ENCODE results near the gene WIZ. TPM values are rescaled to one million over a fixed set of nuclear protein-coding genes. Genes with fewer than 3 reads are reported as not detected.

The WIZ gene
- total RNA-seq, 2 experiments from 2014 or later: 25.3 to 25.4 TPM

- Mint-ChIP-seq H3K9me3 (no peaks in the 10 kb centered on the region), H3K4me1 (peaks cover 31% of the 10 kb centered on the region), H3K4me3 (peak overlapping the region; percentile 87), H3K27me3 (no peaks in the 10 kb centered on the region), H3K36me3 (ENCODE audit: low read depth) (peaks cover 19% of the 10 kb centered on the region), H3K27ac (no peak overlapping the region)
- DNase-seq: no peak
- CTCF ChIA-PET: no interaction called here
- POLR2A ChIA-PET: no interaction called here
These were observed 68.3 kb downstream of the WIZ start for GRCh38 chr19:15381429-15381828.

GRCh38 chr19:15379999-15380647 is 69.6 kb downstream of the WIZ start:
- no peaks in the 10 kb centered on the region for H3K9me3 Mint-ChIP-seq
- H3K27me3 Mint-ChIP-seq: no peaks in the 10 kb centered on the region
- CTCF ChIA-PET: interaction anchor here (1.1 to 6.5 kb wide), 8 partner anchors 14 to 180 kb away, joined by 3 to 49 read pairs (median 5); partner anchors contain the start of gene AKAP8L
- H3K4me3 Mint-ChIP-seq: peak overlapping the region; percentile 87
- H3K36me3 Mint-ChIP-seq (ENCODE audit: low read depth): peaks cover 19% of the 10 kb centered on the region
- no peak for DNase-seq
- peak overlapping the region; percentile 99 for H3K27ac Mint-ChIP-seq
- POLR2A ChIA-PET: interaction anchor here (0.6 to 6.8 kb wide), 27 partner anchors 9 to 255 kb away, joined by 3 to 108 read pairs (median 5); partner anchors contain the start of genes AKAP8L, BRD4 and RASAL3
- H3K4me1 Mint-ChIP-seq: peaks cover 33% of the 10 kb centered on the region

- ChIA-PET CTCF (interaction anchor here (0.7 to 6.5 kb wide), 10 partner anchors 8 to 180 kb away, joined by 3 to 49 read pairs (median 4); partner anchors contain the start of gene AKAP8L), POLR2A (interaction anchor here (0.8 to 6.8 kb wide), 38 partner anchors 9 to 732 kb away, joined by 3 to 108 read pairs (median 4); partner anchors contain the start of genes AKAP8L, BRD4, RAB8A and RASAL3)
- H3K27me3 Mint-ChIP-seq: no peaks in the 10 kb centered on the region
- H3K4me1 Mint-ChIP-seq: peaks cover 36% of the 10 kb centered on the region
- peak; percentile 98 for DNase-seq
- peaks cover 21% of the 10 kb centered on the region for H3K36me3 Mint-ChIP-seq (ENCODE audit: low read depth)
- H3K4me3 Mint-ChIP-seq: peak within 1 kb of the TSS; percentile 87
- no peaks in the 10 kb centered on the region for H3K9me3 Mint-ChIP-seq
- peak within 1 kb of the TSS; percentile 99 for H3K27ac Mint-ChIP-seq
These were observed 70.4 kb downstream of the WIZ start, which contains the start of gene AKAP8 for GRCh38 chr19:15379083-15379998. Gene AKAP8, minus strand, starts transcription at chr19:15379787. Its CDS starts 56 bp downstream, at chr19:15379731.

GRCh38 chr19:15378534-15379082 is 71.1 kb downstream of the WIZ start:
- POLR2A ChIA-PET: interaction anchor here (0.7 to 6.8 kb wide), 31 partner anchors 14 to 807 kb away, joined by 3 to 108 read pairs (median 4); partner anchors contain the start of genes AKAP8L, BRD4, FAM32A and RAB8A
- peaks cover 24% of the 10 kb centered on the region for H3K36me3 Mint-ChIP-seq (ENCODE audit: low read depth)

GRCh38 chr19:15374796-15375440 is 74.8 kb downstream of the WIZ start:
- Mint-ChIP-seq H3K4me1 (peaks cover 20% of the 10 kb centered on the region), H3K9me3 (no peaks in the 10 kb centered on the region), H3K4me3 (no peak overlapping the region), H3K27ac (no peak overlapping the region), H3K27me3 (no peaks in the 10 kb centered on the region), H3K36me3 (ENCODE audit: low read depth) (peaks cover 43% of the 10 kb centered on the region)
- no peak for DNase-seq
- CTCF ChIA-PET: interaction anchor here (6.5 kb wide), 1 partner anchor 45 kb away, joined by 49 read pairs; the partner anchor contains the start of gene AKAP8L
- POLR2A ChIA-PET: interaction anchor here (0.6 to 6.8 kb wide), 3 partner anchors 15 to 66 kb away, joined by 3 to 75 read pairs (median 49); partner anchors contain the start of gene BRD4

More at GRCh38 chr19:15378534-15379082, 71.1 kb downstream of the WIZ start:
- peak; percentile 63 for DNase-seq
- Mint-ChIP-seq H3K4me1 (peaks cover 36% of the 10 kb centered on the region), H3K27me3 (no peaks in the 10 kb centered on the region), H3K4me3 (peak overlapping the region; percentile 87), H3K9me3 (no peaks in the 10 kb centered on the region), H3K27ac (peak overlapping the region; percentile 96)
- CTCF ChIA-PET: interaction anchor here (1.1 to 6.5 kb wide), 7 partner anchors 9 to 181 kb away, joined by 3 to 49 read pairs (median 4); partner anchors contain the start of gene AKAP8L

GRCh38 chr19:15374105-15374651 is 75.6 kb downstream of the WIZ start:
- H3K36me3 Mint-ChIP-seq (ENCODE audit: low read depth): peaks cover 44% of the 10 kb centered on the region
- H3K9me3 Mint-ChIP-seq: no peaks in the 10 kb centered on the region
- no peak overlapping the region for H3K4me3 Mint-ChIP-seq
- H3K4me1 Mint-ChIP-seq: peaks cover 20% of the 10 kb centered on the region
- ChIA-PET POLR2A (interaction anchor here (6.8 kb wide), 1 partner anchor 42 kb away, joined by 75 read pairs; the partner anchor contains the start of gene BRD4), CTCF (no interaction called here)
- DNase-seq: no peak
- no peaks in the 10 kb centered on the region for H3K27me3 Mint-ChIP-seq
- no peak overlapping the region for H3K27ac Mint-ChIP-seq

- no peaks in the 10 kb centered on the region for H3K27me3 Mint-ChIP-seq
- H3K36me3 Mint-ChIP-seq (ENCODE audit: low read depth): peaks cover 49% of the 10 kb centered on the region
- ChIA-PET POLR2A (interaction anchor here (1.8 kb wide), 1 partner anchor 41 kb away, joined by 6 read pairs; the partner anchor contains the start of gene BRD4), CTCF (no interaction called here)
- H3K27ac Mint-ChIP-seq: no peak overlapping the region
- no peak for DNase-seq
- H3K9me3 Mint-ChIP-seq: no peaks in the 10 kb centered on the region
- peaks cover 20% of the 10 kb centered on the region for H3K4me1 Mint-ChIP-seq
- H3K4me3 Mint-ChIP-seq: no peak overlapping the region
These were observed 76.1 kb downstream of the WIZ start for GRCh38 chr19:15373644-15374043.

GRCh38 chr19:15372891-15373301 is 76.9 kb downstream of the WIZ start:
- H3K4me3 Mint-ChIP-seq: no peak overlapping the region
- no peaks in the 10 kb centered on the region for H3K9me3 Mint-ChIP-seq
- POLR2A ChIA-PET: interaction anchor here (0.6 to 1.8 kb wide), 2 partner anchors 41 to 151 kb away, joined by 3 to 6 read pairs; partner anchors contain the start of gene BRD4
- DNase-seq: no peak
- CTCF ChIA-PET: no interaction called here
- no peaks in the 10 kb centered on the region for H3K27me3 Mint-ChIP-seq
- peaks cover 49% of the 10 kb centered on the region for H3K36me3 Mint-ChIP-seq (ENCODE audit: low read depth)
- H3K27ac Mint-ChIP-seq: no peak overlapping the region
- H3K4me1 Mint-ChIP-seq: peaks cover 17% of the 10 kb centered on the region

GRCh38 chr19:15372470-15372869 is 77.3 kb downstream of the WIZ start:
- H3K4me1 Mint-ChIP-seq: peaks cover 13% of the 10 kb centered on the region
- H3K36me3 Mint-ChIP-seq (ENCODE audit: low read depth): peaks cover 51% of the 10 kb centered on the region
- CTCF ChIA-PET: no interaction called here
- no peaks in the 10 kb centered on the region for H3K27me3 Mint-ChIP-seq
- no peak for DNase-seq
- no peaks in the 10 kb centered on the region for H3K9me3 Mint-ChIP-seq
- POLR2A ChIA-PET: interaction anchor here (0.6 to 1.8 kb wide), 2 partner anchors 40 to 150 kb away, joined by 3 to 6 read pairs; partner anchors contain the start of gene BRD4
- H3K27ac Mint-ChIP-seq: no peak overlapping the region
- no peak overlapping the region for H3K4me3 Mint-ChIP-seq

GRCh38 chr19:15371786-15372380 is 77.9 kb downstream of the WIZ start:
- Mint-ChIP-seq H3K27ac (no peak overlapping the region), H3K27me3 (no peaks in the 10 kb centered on the region), H3K9me3 (no peaks in the 10 kb centered on the region), H3K36me3 (ENCODE audit: low read depth) (peaks cover 54% of the 10 kb centered on the region), H3K4me3 (no peak overlapping the region), H3K4me1 (peaks cover 9% of the 10 kb centered on the region)
- DNase-seq: no peak
- CTCF ChIA-PET: no interaction called here
- POLR2A ChIA-PET: interaction anchor here (1.2 to 1.8 kb wide), 2 partner anchors 11 to 40 kb away, joined by 4 to 6 read pairs; partner anchors contain the start of gene BRD4

GRCh38 chr19:15371119-15371518 is 78.6 kb downstream of the WIZ start:
- CTCF ChIA-PET: interaction anchor here (1.0 kb wide), 2 partner anchors 13 to 47 kb away, joined by 3 read pairs; partner anchors contain the start of gene AKAP8L
- peaks cover 55% of the 10 kb centered on the region for H3K36me3 Mint-ChIP-seq (ENCODE audit: low read depth)

More at GRCh38 chr19:15371119-15371518, 78.6 kb downstream of the WIZ start:
- POLR2A ChIA-PET: interaction anchor here (1.2 kb wide), 1 partner anchor 10 kb away, joined by 4 read pairs; no protein-coding TSS in a partner anchor
- Mint-ChIP-seq H3K4me3 (no peak overlapping the region), H3K27me3 (no peaks in the 10 kb centered on the region), H3K4me1 (peaks cover 5% of the 10 kb centered on the region), H3K27ac (no peak overlapping the region), H3K9me3 (no peaks in the 10 kb centered on the region)
- DNase-seq: no peak

All from activated CD4-positive, alpha-beta memory T cell treated with anti-CD3 and anti-CD28 coated beads, Interleukin-2, amount 10 ng/mL, durations not matched to agents 7 days and 5 days (primary cell).